ENCODE data around the gene MYRIP. TPM values are rescaled to one million over a fixed set of nuclear protein-coding genes. Genes with fewer than 3 reads are reported as not detected.

The MYRIP gene
- total RNA-seq, 1 experiment from 2014 or later: 0.59 TPM

DNA sequence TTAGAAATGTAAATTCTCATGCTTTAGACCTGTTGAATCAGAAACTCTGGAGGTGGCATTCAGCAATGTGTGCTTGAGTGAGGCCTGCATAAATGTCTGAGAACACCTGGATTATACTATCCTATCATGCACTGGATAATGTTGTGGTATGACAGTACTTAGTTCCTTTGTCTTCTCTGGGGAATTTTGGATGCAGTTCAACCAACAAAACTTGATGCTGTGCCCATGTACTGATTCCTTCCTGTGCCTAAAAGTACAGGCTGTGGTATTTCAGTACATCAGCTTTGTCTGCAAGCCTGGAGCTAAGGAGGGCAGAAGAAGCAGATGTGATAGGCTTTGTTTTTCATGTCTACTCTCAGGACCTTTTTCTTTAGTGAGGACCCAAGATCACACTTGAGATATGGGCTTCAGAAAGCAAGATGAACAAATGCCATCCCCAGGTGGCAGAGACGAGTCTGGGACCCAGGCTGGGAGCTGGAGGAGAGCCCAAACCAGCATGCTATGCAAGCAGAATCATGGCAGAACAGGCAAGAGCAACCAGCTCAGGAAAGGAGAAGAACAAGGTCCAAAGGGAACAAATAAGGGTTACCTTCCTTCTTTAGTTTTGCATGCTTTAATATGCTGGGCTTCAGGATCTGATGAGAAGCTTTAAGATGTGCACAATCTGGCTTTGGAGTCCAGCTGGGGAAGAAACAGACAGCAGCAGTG, 124.7 kb downstream of the MYRIP start:
- POLR2A ChIA-PET: no interaction called here
- H3K27ac Mint-ChIP-seq (ENCODE audit: unreplicated experiment): no peak overlapping the region
- H3K4me1 Mint-ChIP-seq (ENCODE audit: low read depth, unreplicated experiment): no peaks in the 10 kb centered on the region
- H3K36me3 Mint-ChIP-seq (ENCODE audit: insufficient read depth, unreplicated experiment): no peaks in the 10 kb centered on the region
- intact Hi-C loops (cut with micrococcal nuclease; ENCODE audit: unreplicated experiment): no loop called here
- H3K27me3 Mint-ChIP-seq (ENCODE audit: insufficient read depth, unreplicated experiment): peaks cover 2% of the 10 kb centered on the region
- Histone ChIP-seq H3K36me3 (ENCODE audit: control insufficient read depth, insufficient read depth, low read length) (no peaks in the 10 kb centered on the region), H3K27me3 (replicated peaks; ENCODE audit: control insufficient read depth, insufficient read depth, low read length) (no peaks in the 10 kb centered on the region), H3K4me3 (ENCODE audit: low read depth, low read length) (no peak overlapping the region), H3K4me1 (no peaks in the 10 kb centered on the region), H3K9me3 (no peaks in the 10 kb centered on the region)
- CTCF ChIA-PET: no interaction called here
- no TSS peak for BruUV-seq (replicated peaks)
- H3K4me3 Mint-ChIP-seq (ENCODE audit: unreplicated experiment): no peak overlapping the region
- H3K9me3 Mint-ChIP-seq (ENCODE audit: unreplicated experiment): no peaks in the 10 kb centered on the region
- TF ChIP-seq, protein P1, sequence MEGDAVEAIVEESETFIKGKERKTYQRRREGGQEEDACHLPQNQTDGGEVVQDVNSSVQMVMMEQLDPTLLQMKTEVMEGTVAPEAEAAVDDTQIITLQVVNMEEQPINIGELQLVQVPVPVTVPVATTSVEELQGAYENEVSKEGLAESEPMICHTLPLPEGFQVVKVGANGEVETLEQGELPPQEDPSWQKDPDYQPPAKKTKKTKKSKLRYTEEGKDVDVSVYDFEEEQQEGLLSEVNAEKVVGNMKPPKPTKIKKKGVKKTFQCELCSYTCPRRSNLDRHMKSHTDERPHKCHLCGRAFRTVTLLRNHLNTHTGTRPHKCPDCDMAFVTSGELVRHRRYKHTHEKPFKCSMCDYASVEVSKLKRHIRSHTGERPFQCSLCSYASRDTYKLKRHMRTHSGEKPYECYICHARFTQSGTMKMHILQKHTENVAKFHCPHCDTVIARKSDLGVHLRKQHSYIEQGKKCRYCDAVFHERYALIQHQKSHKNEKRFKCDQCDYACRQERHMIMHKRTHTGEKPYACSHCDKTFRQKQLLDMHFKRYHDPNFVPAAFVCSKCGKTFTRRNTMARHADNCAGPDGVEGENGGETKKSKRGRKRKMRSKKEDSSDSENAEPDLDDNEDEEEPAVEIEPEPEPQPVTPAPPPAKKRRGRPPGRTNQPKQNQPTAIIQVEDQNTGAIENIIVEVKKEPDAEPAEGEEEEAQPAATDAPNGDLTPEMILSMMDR (IDR thresholded peaks at IDR 0.05; ENCODE audit: insufficient read depth in 1 of 2, low read depth in 1 of 2, low read length in 1 of 2, severe bottlenecking in 1 of 2, unreplicated experiment in 1 of 2): no peak
- DNase-seq: no peak

DNA sequence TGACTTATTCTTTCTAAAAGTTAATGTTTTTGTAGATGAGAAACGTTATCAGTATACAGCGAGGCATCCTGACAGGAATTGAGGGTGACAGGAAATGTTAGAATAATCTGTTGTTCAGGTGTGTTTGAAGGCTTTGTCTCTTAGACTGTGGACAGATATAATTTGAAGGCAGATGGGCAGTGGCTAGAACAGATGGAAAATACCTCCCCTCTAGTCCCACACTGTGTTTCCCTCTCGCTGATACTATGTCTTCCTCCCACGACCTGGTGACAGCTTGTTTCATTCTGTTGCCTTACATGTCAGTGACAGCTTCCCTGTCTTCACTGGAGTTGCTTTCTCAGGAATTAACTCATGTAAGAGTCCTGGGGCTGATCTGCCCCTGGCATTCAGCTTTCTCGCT, 125.3 kb downstream of the MYRIP start:
- TF ChIP-seq, protein P1 (IDR thresholded peaks at IDR 0.05; ENCODE audit: insufficient read depth in 1 of 2, low read depth in 1 of 2, low read length in 1 of 2, severe bottlenecking in 1 of 2, unreplicated experiment in 1 of 2): no peak
- POLR2A ChIA-PET: no interaction called here
- CTCF ChIA-PET: no interaction called here

DNA sequence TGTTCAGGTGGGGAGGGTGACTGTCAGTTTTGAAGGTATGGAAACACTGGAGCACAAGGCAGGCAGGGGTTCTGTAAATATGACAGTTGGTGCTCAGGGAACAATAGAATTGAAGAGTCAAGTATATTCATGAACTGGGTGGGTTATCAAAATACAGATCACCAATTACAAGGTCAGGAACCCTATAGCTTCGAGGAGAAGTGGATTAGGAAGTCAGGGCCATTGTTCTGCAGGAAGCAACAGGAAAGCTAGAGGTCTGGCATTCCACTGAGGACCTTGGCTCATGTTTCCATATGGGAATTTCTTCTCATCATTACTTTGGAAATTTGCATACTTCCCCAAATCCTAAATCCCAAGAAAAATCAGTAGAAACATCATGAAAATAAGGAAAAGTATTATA, 125.9 kb downstream of the MYRIP start:
- Mint-ChIP-seq H3K27ac (ENCODE audit: unreplicated experiment) (no peak overlapping the region), H3K36me3 (ENCODE audit: insufficient read depth, unreplicated experiment) (no peaks in the 10 kb centered on the region), H3K9me3 (ENCODE audit: unreplicated experiment) (no peaks in the 10 kb centered on the region), H3K27me3 (ENCODE audit: insufficient read depth, unreplicated experiment) (peaks cover 2% of the 10 kb centered on the region), H3K4me3 (ENCODE audit: unreplicated experiment) (no peak overlapping the region), H3K4me1 (ENCODE audit: low read depth, unreplicated experiment) (no peaks in the 10 kb centered on the region)
- no peaks in the 10 kb centered on the region for H3K27me3 ChIP-seq (replicated peaks; ENCODE audit: control insufficient read depth, insufficient read depth, low read length)
- ChIA-PET POLR2A (no interaction called here), CTCF (no interaction called here)
- no peaks in the 10 kb centered on the region for H3K36me3 ChIP-seq (ENCODE audit: control insufficient read depth, insufficient read depth, low read length)
- no peaks in the 10 kb centered on the region for H3K9me3 ChIP-seq
- DNase-seq: no peak
- TF ChIP-seq, protein P1 (IDR thresholded peaks at IDR 0.05; ENCODE audit: insufficient read depth in 1 of 2, low read depth in 1 of 2, low read length in 1 of 2, severe bottlenecking in 1 of 2, unreplicated experiment in 1 of 2): no peak
- H3K4me1 ChIP-seq: no peaks in the 10 kb centered on the region
- intact Hi-C loops (cut with micrococcal nuclease; ENCODE audit: unreplicated experiment): no loop called here
- no peak overlapping the region for H3K4me3 ChIP-seq (ENCODE audit: low read depth, low read length)
- BruUV-seq (replicated peaks): no TSS peak

More for the DNA sequence above, 125.3 kb downstream of the MYRIP start:
- Mint-ChIP-seq H3K4me1 (ENCODE audit: low read depth, unreplicated experiment) (no peaks in the 10 kb centered on the region), H3K27ac (ENCODE audit: unreplicated experiment) (no peak overlapping the region), H3K9me3 (ENCODE audit: unreplicated experiment) (no peaks in the 10 kb centered on the region), H3K36me3 (ENCODE audit: insufficient read depth, unreplicated experiment) (no peaks in the 10 kb centered on the region), H3K4me3 (ENCODE audit: unreplicated experiment) (no peak overlapping the region), H3K27me3 (ENCODE audit: insufficient read depth, unreplicated experiment) (peaks cover 2% of the 10 kb centered on the region)
- Histone ChIP-seq H3K36me3 (ENCODE audit: control insufficient read depth, insufficient read depth, low read length) (no peaks in the 10 kb centered on the region), H3K4me1 (no peaks in the 10 kb centered on the region), H3K27me3 (replicated peaks; ENCODE audit: control insufficient read depth, insufficient read depth, low read length) (no peaks in the 10 kb centered on the region), H3K9me3 (no peaks in the 10 kb centered on the region), H3K4me3 (ENCODE audit: low read depth, low read length) (no peak overlapping the region)
- DNase-seq: no peak
- intact Hi-C loops (cut with micrococcal nuclease; ENCODE audit: unreplicated experiment): no loop called here
- BruUV-seq (replicated peaks): no TSS peak
